OCI-LY3 (cell line): Measurements from ENCODE around the gene THBS2.

ENCODE experiments used
- EZH2phosphoT487 ChIP-seq: fragments of 200-600 bp; shearing (Covaris generic); IDR thresholded peaks from 2 replicates; pipeline ENCODE4 v1.6.1; 2018; ENCODE audit warnings: antibody characterized with exemption, mixed run types, low read depth
- TF ChIP-seq, protein P1 (sequence below): fragments of 200-600, 300-600 bp; sonication (generic); IDR thresholded peaks from 2 replicates; pipeline ENCODE4 v1.5.1; 2014; ENCODE audit warnings: antibody characterized with exemption, low read length, low read depth

DNA sequence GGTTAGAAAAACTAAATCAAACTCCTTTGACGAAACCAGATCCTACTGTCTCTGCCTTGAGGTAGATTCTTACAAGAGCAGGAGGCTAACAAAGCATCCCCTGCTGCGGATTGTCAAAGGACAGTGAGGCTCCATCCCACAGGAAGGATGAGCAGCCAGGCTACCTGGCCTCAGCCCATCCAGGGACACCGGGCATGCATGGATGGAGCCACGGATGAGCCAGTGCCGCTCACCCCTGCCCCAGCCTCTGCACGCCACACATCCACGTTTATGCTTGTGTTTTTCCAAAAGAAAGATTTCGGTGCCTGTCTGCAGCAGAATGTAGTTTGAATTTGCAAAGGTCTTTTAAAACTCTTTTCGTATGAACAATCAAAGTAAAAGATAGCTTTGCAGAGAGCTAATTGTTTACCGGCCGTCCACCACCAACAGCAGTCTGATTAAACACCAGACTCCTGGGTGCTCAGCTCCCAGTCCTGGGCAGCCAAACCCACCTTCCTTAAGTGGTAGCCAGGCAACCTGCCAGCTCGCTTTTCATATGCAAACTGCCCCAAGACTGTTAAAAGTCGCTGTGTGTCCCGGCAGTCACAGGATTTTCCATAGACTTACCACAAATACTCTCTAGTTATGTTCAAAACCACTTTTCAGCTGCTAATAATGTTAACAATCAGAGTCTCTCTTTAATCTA, 999 bp downstream of the THBS2 start:
- TF ChIP-seq, protein P1, sequence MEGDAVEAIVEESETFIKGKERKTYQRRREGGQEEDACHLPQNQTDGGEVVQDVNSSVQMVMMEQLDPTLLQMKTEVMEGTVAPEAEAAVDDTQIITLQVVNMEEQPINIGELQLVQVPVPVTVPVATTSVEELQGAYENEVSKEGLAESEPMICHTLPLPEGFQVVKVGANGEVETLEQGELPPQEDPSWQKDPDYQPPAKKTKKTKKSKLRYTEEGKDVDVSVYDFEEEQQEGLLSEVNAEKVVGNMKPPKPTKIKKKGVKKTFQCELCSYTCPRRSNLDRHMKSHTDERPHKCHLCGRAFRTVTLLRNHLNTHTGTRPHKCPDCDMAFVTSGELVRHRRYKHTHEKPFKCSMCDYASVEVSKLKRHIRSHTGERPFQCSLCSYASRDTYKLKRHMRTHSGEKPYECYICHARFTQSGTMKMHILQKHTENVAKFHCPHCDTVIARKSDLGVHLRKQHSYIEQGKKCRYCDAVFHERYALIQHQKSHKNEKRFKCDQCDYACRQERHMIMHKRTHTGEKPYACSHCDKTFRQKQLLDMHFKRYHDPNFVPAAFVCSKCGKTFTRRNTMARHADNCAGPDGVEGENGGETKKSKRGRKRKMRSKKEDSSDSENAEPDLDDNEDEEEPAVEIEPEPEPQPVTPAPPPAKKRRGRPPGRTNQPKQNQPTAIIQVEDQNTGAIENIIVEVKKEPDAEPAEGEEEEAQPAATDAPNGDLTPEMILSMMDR = no peak
- TF ChIP-seq EZH2phosphoT487 = no peak
